HepG2 (cell line): ENCODE data around the gene WDR59. TPM values are rescaled to one million over a fixed set of nuclear protein-coding genes. Genes with fewer than 3 reads are reported as not detected.

ENCODE experiments used
- ATAC-seq: fragments of 200-7000 bp; cut with Tn5 transposase; 3 replicates; pipeline ENCODE4 v1.9.1; 2020; ENCODE audit warnings: mild to moderate bottlenecking, moderate library complexity
- BruUV-seq: library from RNA; stranded (reverse); fragments of 400-500 nt; replicated peaks from 2 replicates; lab custom pipeline; 2021; lab: Mats Ljungman, UMichigan
- CTCF ChIA-PET: fragments of 300-600 bp; formaldehyde crosslinking; extraction: SDS; loops from one replicate; lab custom pipeline; 2021; ENCODE audit warnings: low total read pairs, inconsistent platforms, low intra/inter-chr PET ratio; lab: Yijun Ruan, JAX
- POLR2A ChIA-PET: fragments of 350-600 bp; sonication (Branson Sonifier 250); formaldehyde crosslinking; loops from one replicate; lab custom pipeline; 2020; ENCODE audit warnings: antibody characterized with exemption, inconsistent platforms; lab: Yijun Ruan, JAX
- DNase-seq: peaks from one replicate; pipeline ENCODE4 v3.0.0-alpha.2; 2015; ENCODE audit warnings: low spot score
- FAIRE-seq: peaks from 3 replicates; lab custom pipeline; 2011; peaks lifted over from hg19 to GRCh38; lab: Jason Lieb, UNC
- H2AFZ ChIP-seq: one replicate; pipeline ENCODE4 v1.6.1; 2011; ENCODE audit warnings: low read length, inconsistent platforms
- H3K27ac ChIP-seq: fragments of 300-600 bp; 3 replicates; pipeline ENCODE4 v1.8.0; 2011; ENCODE audit warnings: mixed run types, mild to moderate bottlenecking, mixed read lengths, low read length, inconsistent platforms; ENCODE audit not compliant: insufficient read depth; ENCODE audit errors: extremely low read length
- H3K27me3 ChIP-seq, 2 experiments: fragments of 200-600 bp in 1 of 2; 2 replicates in 1 of 2; 3 replicates in 1 of 2; pipeline versions ENCODE4 v1.6.0 to v1.8.0; 2011; ENCODE audit warnings: low read length in 2 of 2, mild to moderate bottlenecking in 2 of 2, moderate library complexity in 2 of 2, inconsistent platforms in 1 of 2; ENCODE audit not compliant: insufficient read depth in 2 of 2, control insufficient read depth in 1 of 2
- H3K36me3 ChIP-seq, 2 experiments: fragments of 200-600 bp in 1 of 2; replicated peaks in 1 of 2; 2 replicates in 1 of 2; 3 replicates in 1 of 2; pipeline versions ENCODE4 v1.5.1 to v1.8.0; 2011; ENCODE audit warnings: low read length in 2 of 2, inconsistent platforms in 1 of 2; ENCODE audit not compliant: insufficient read depth in 2 of 2, control insufficient read depth in 1 of 2
- H3K4me1 ChIP-seq: 2 replicates; pipeline ENCODE4 v1.5.1; 2012; ENCODE audit warnings: low read length, inconsistent platforms; ENCODE audit not compliant: insufficient read depth
- H3K4me2 ChIP-seq: 2 replicates; pipeline ENCODE4 v1.6.0; 2011; ENCODE audit warnings: low read depth, low read length, inconsistent platforms
- H3K4me3 ChIP-seq, 3 experiments: fragments of 200-600 bp in 1 of 3; sonication (generic), shearing (Covaris generic) in 1 of 3; replicated peaks in 1 of 3; 2 replicates each; pipeline ENCODE4 v1.5.1; 2011 to 2016; ENCODE audit warnings: low read length in 3 of 3, inconsistent platforms in 2 of 3, low read depth in 2 of 3, mild to moderate bottlenecking in 2 of 3, control low read depth in 1 of 3, mixed read lengths in 1 of 3; ENCODE audit not compliant: insufficient read depth in 1 of 3
- H3K79me2 ChIP-seq: one replicate; pipeline ENCODE4 v1.6.1; 2011; ENCODE audit warnings: low read length, inconsistent platforms; ENCODE audit not compliant: insufficient read depth
- H3K9ac ChIP-seq: 2 replicates; pipeline ENCODE4 v1.6.0; 2011; ENCODE audit warnings: mild to moderate bottlenecking, low read depth, low read length, inconsistent platforms; ENCODE audit not compliant: insufficient read depth
- H3K9me3 ChIP-seq: 2 replicates; pipeline ENCODE4 v1.5.1; 2012; ENCODE audit warnings: mild to moderate bottlenecking, low read length
- H4K20me1 ChIP-seq: 2 replicates; pipeline ENCODE4 v1.6.0; 2011; ENCODE audit warnings: inconsistent platforms, mild to moderate bottlenecking, low read length, moderate library complexity; ENCODE audit not compliant: insufficient read depth
- IRF1 ChIP-seq: sonication (generic); formaldehyde crosslinking; IDR thresholded peaks from 2 replicates; pipeline ENCODE4 v1.4.0; 2020; ENCODE audit warnings: low read depth, mild to moderate bottlenecking, missing genetic modification reagents
- PBX3 ChIP-seq: sonication (generic); formaldehyde crosslinking; IDR thresholded peaks from 2 replicates; pipeline ENCODE4 v1.8.1; 2023; ENCODE audit warnings: missing genetic modification reagents, inconsistent platforms, borderline replicate concordance
- RARA ChIP-seq: IDR thresholded peaks from 2 replicates; pipeline ENCODE4 v1.6.1; 2016; ENCODE audit warnings: missing genetic modification reagents, missing compliant biosample characterization
- TP53 ChIP-seq: sonication (generic); formaldehyde crosslinking; conservative IDR thresholded peaks from 2 replicates; pipeline ENCODE4 v1.4.0; 2020; ENCODE audit warnings: missing genetic modification reagents
- ZBTB43 ChIP-seq: sonication (generic); formaldehyde crosslinking; conservative IDR thresholded peaks from 2 replicates; pipeline ENCODE4 v1.4.0; 2020; ENCODE audit warnings: missing genetic modification reagents
- ZNF33A ChIP-seq: sonication (generic); formaldehyde crosslinking; IDR thresholded peaks from 2 replicates; pipeline ENCODE4 v1.5.1; 2020; ENCODE audit warnings: missing genetic modification reagents, mild to moderate bottlenecking, moderate library complexity, borderline replicate concordance
- ZNF354B ChIP-seq: sonication (generic); formaldehyde crosslinking; IDR thresholded peaks from 2 replicates; pipeline ENCODE4 v1.8.0; 2022; ENCODE audit warnings: mild to moderate bottlenecking, missing genetic modification reagents
- ZSCAN22 ChIP-seq: sonication (generic); formaldehyde crosslinking; IDR thresholded peaks from 2 replicates; pipeline ENCODE4 v1.4.0; 2020; ENCODE audit warnings: mild to moderate bottlenecking, missing genetic modification reagents
- WGBS: methylation state at CpG from one replicate; pipeline ENCODE4 v1.1.6; 2017; ENCODE audit warnings: low lambda C conversion rate; 5-methylcytosine and 5-hydroxymethylcytosine counted together
- in situ Hi-C: cut with HindIII; loops from 2 replicates; pipeline ENCODE4 v1.10.0; 2017; ENCODE audit warnings: low pct_unique_long_range_greater_than_20kb; ENCODE audit not compliant: extremely low pct_ligation_motif_present
- intact Hi-C: fragments of 100-400 bp; cut with micrococcal nuclease; formaldehyde crosslinking; loops from one replicate; pipeline ENCODE4 v1.10.0; 2022; ENCODE audit not compliant: unreplicated experiment
- polyA plus RNA-seq, 8 experiments: library from polyadenylated mRNA; depleted of rRNA in 3 of 8; stranded (reverse) in 7 of 8; unstranded in 1 of 8; fragments of >200 nt; fragmentation: Illumina TruSeq in 4 of 8; extraction: Trizol in 4 of 8; gene quantifications; 2 replicates each; pipeline versions ENCODE4 v1.2.1 to v1.2.3, GENCODE V29; 2011 to 2016; ENCODE audit warnings: low read depth in 4 of 8, missing spikeins in 1 of 8, mixed read lengths in 1 of 8; ENCODE audit not compliant: insufficient read depth in 1 of 8
- total RNA-seq, 5 experiments: library from RNA; depleted of rRNA; stranded (reverse); fragments of >200 nt; fragmentation: Illumina TruSeq; extraction: Trizol; gene quantifications; 2 replicates each; pipeline ENCODE4 v1.2.3, GENCODE V29; 2016; ENCODE audit warnings: low read depth in 1 of 5

WDR59 gene
- total and polyA plus RNA-seq, 2 of the 13 experiments (the other 11 are each of a cell fraction or from before 2014, with no cell fraction given) = 65.2 to 306 TPM

GRCh38 chr16:74931445-74931844 is 53.5 kb downstream of the WDR59 start:
- no peak overlapping the region for H3K9ac ChIP-seq
- H3K9me3 ChIP-seq = no peaks in the 10 kb centered on the region
- TF ChIP-seq RARA (CRISPR knock-in tag) = no peak
- no peak for TF ChIP-seq ZNF354B (CRISPR knock-in tag)
- TF ChIP-seq TP53 = no peak
- TF ChIP-seq ZNF33A (CRISPR knock-in tag) = no peak
- TF ChIP-seq IRF1 = no peak
- no peak for TF ChIP-seq ZSCAN22 (CRISPR knock-in tag)
- TF ChIP-seq PBX3 = no peak
- no peak for TF ChIP-seq ZBTB43 (CRISPR knock-in tag)
- CTCF ChIA-PET = no interaction called here
- no peaks in the 10 kb centered on the region for H3K27me3 ChIP-seq
- H2AFZ ChIP-seq = no peak overlapping the region
- intact Hi-C loops = no loop called here
- POLR2A ChIA-PET = no interaction called here
- 96% methylated on average over 3 of the region's 3 CpGs for WGBS
- no peak for DNase-seq
- H4K20me1 ChIP-seq = no peaks in the 10 kb centered on the region
- peaks cover 3% of the 10 kb centered on the region for H3K79me2 ChIP-seq
- in situ Hi-C loops = no loop called here
- no peak overlapping the region for H3K4me3 ChIP-seq
- no TSS peak for BruUV-seq
- H3K27ac ChIP-seq = no peak overlapping the region
- H3K4me2 ChIP-seq = no peak overlapping the region
- no peaks in the 10 kb centered on the region for H3K4me1 ChIP-seq
- ATAC-seq = no peak
- H3K36me3 ChIP-seq = peaks cover 14 to 67% of the 10 kb centered on the region in 2 experiments
- FAIRE-seq = no peak
